H1 (cell line): ENCODE measurements around the gene IDH2. TPM values are rescaled to one million over a fixed set of nuclear protein-coding genes. Genes with fewer than 3 reads are reported as not detected.

Experiments
- CHD2 ChIP-seq: IDR thresholded peaks from 2 replicates; pipeline ENCODE4 v1.6.1; 2012; ENCODE audit warnings: low read length, improper control_type of control experiment
- KDM4A ChIP-seq: IDR thresholded peaks from one replicate; pipeline ENCODE4 v1.7.1; 2012; ENCODE audit warnings: low read depth, mild to moderate bottlenecking, moderate library complexity, low read length, inconsistent platforms; ENCODE audit not compliant: severe bottlenecking
- YY1 ChIP-seq: IDR thresholded peaks from 2 replicates; pipeline ENCODE4 v1.6.1; 2011; ENCODE audit warnings: low read depth, mild to moderate bottlenecking, low read length
- polyA plus RNA-seq, 7 experiments: library from polyadenylated mRNA; depleted of rRNA in 3 of 7; stranded (reverse) in 5 of 7; unstranded in 2 of 7; fragments of >200 nt in 5 of 7; fragments of 200-250 nt in 2 of 7; gene quantifications; 1 replicate in 5 of 7; 2 replicates in 1 of 7; 4 replicates in 1 of 7; pipeline versions ENCODE4 v1.2.1 to v1.2.3, GENCODE V29; 2011 to 2013; ENCODE audit warnings: missing spikeins in 2 of 7, mixed read lengths in 2 of 7
- total RNA-seq: library from RNA; stranded (reverse); fragmentation: NEBNext Ultra II Directional; extraction: Animal tissue kit (Norgen Biotek cat#: 25700); gene quantifications from 2 replicates; pipeline ENCODE4 v1.2.1, GENCODE V29; 2021
- TF ChIP-seq, protein P1 (sequence below): IDR thresholded peaks from 2 replicates; pipeline ENCODE4 v1.6.1; 2012; ENCODE audit warnings: low read length, inconsistent platforms

The IDH2 gene
- total and polyA plus RNA-seq, 2 of the 8 experiments (the other 6 are each of a cell fraction or from before 2014, with no cell fraction given) = 64.2 to 84.6 TPM

DNA sequence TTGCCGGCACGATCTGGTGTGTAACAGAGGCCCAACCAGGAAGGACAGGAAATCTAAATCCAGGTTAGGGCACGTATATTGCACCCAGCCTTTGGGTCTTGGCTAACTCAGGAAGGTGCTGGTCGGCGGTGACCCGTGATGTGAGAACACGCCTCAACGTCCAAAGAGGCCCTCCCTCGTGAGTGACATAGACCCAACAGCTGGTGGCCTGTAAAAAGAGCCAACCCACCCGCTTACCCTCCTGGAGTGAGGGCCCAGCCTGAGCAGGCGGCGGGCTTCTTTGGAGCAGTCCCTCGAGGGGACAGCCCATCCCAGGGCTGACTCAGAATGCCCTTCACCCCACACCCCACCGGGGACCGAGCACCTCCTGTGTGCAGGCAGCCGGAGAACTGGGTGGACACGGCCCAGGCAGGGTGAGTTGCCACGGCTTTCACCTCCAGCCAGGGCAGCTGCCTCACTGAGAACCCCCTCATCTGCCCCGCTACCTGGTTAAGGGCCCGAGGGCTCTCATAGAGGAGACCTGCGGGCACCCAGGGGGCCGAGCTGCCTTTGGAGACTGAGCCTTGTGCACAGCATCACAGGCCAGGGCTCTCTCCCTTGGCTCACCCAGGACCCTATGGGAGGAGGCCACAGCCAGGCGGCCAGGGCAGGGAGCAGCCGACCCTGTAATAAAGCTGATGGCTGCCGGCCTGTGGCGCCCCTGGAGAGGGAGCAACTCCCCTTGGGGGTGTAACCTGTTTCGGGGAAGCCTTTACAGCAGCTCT, 59.3 kb downstream of the IDH2 start (continued):
- TF ChIP-seq YY1 (no peak), KDM4A (no peak), CHD2 (no peak)
- TF ChIP-seq, protein P1, sequence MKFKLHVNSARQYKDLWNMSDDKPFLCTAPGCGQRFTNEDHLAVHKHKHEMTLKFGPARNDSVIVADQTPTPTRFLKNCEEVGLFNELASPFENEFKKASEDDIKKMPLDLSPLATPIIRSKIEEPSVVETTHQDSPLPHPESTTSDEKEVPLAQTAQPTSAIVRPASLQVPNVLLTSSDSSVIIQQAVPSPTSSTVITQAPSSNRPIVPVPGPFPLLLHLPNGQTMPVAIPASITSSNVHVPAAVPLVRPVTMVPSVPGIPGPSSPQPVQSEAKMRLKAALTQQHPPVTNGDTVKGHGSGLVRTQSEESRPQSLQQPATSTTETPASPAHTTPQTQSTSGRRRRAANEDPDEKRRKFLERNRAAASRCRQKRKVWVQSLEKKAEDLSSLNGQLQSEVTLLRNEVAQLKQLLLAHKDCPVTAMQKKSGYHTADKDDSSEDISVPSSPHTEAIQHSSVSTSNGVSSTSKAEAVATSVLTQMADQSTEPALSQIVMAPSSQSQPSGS = no peak
